ENCODE data around the gene ITPKC.
"Not testable (repeated sequence)": the region's sequence is repeated elsewhere in the genome, so short reads cannot be mapped to it uniquely, and the experiment has no call there.

Gene ITPKC

GRCh38 chr19:40742477-40742876 lies 25.6 kb downstream of the ITPKC start:
- DNase-seq = no peak

GRCh38 chr19:40742886-40743285 lies 26.0 kb downstream of the ITPKC start:
- no peak for DNase-seq

- no peak for DNase-seq
These were observed 27.0 kb downstream of the ITPKC start for GRCh38 chr19:40743926-40744325.

- DNase-seq = no peak
These were observed 27.9 kb downstream of the ITPKC start for GRCh38 chr19:40744554-40745401.

GRCh38 chr19:40745402-40745780 lies 28.5 kb downstream of the ITPKC start:
- no peak for DNase-seq

- no peak for DNase-seq
These were observed 30.6 kb downstream of the ITPKC start for GRCh38 chr19:40747536-40747935.

- peak; percentile 98 for DNase-seq
These were observed 33.4 kb downstream of the ITPKC start, which contains the start of gene ACTMAP for GRCh38 chr19:40750058-40750873. Gene ACTMAP (minus strand): TSS chr19:40750477. CDS start chr19:40749803, 674 bp downstream.

GRCh38 chr19:40750874-40751537 lies 34.1 kb downstream of the ITPKC start, which contains the start of gene SNRPA:
Gene SNRPA (plus strand): TSS chr19:40751203. CDS start chr19:40751409, 206 bp downstream.
- DNase-seq = peak; percentile 98

GRCh38 chr19:40752257-40752781 lies 35.4 kb downstream of the ITPKC start:
- DNase-seq = no peak

- DNase-seq = no peak
These were observed 37.8 kb downstream of the ITPKC start for GRCh38 chr19:40754611-40755247.

GRCh38 chr19:40755248-40755624 lies 38.3 kb downstream of the ITPKC start:
- no peak for DNase-seq

- DNase-seq = no peak
These were observed 38.9 kb downstream of the ITPKC start for GRCh38 chr19:40755791-40756190.

GRCh38 chr19:40756502-40757110 lies 39.7 kb downstream of the ITPKC start:
- no peak for DNase-seq

GRCh38 chr19:40758491-40758890 lies 41.6 kb downstream of the ITPKC start:
- no peak for DNase-seq

GRCh38 chr19:40759352-40759751 lies 42.4 kb downstream of the ITPKC start:
- DNase-seq = no peak

- no peak for DNase-seq
These were observed 46.0 kb downstream of the ITPKC start for GRCh38 chr19:40762754-40763470.

GRCh38 chr19:40763526-40763925 lies 46.6 kb downstream of the ITPKC start:
- no peak for DNase-seq

- DNase-seq = no peak
These were observed 47.1 kb downstream of the ITPKC start for GRCh38 chr19:40763963-40764362.

GRCh38 chr19:40766385-40766784 lies 49.5 kb downstream of the ITPKC start:
- DNase-seq = not testable (repeated sequence)

GRCh38 chr19:40768869-40769268 lies 52.0 kb downstream of the ITPKC start:
- DNase-seq = no peak
